NCI-H1930 (cell line): ENCODE data around the gene STAM2.
"Not testable (repeated sequence)": the region's sequence is repeated elsewhere in the genome, so short reads cannot be mapped to it uniquely, and the experiment has no call there.

ENCODE experiments used
- DNase-seq, 2 experiments: peaks; one replicate each; lab custom pipeline; 2025; lab: John Stamatoyannopoulos, UW

Gene STAM2

DNA sequence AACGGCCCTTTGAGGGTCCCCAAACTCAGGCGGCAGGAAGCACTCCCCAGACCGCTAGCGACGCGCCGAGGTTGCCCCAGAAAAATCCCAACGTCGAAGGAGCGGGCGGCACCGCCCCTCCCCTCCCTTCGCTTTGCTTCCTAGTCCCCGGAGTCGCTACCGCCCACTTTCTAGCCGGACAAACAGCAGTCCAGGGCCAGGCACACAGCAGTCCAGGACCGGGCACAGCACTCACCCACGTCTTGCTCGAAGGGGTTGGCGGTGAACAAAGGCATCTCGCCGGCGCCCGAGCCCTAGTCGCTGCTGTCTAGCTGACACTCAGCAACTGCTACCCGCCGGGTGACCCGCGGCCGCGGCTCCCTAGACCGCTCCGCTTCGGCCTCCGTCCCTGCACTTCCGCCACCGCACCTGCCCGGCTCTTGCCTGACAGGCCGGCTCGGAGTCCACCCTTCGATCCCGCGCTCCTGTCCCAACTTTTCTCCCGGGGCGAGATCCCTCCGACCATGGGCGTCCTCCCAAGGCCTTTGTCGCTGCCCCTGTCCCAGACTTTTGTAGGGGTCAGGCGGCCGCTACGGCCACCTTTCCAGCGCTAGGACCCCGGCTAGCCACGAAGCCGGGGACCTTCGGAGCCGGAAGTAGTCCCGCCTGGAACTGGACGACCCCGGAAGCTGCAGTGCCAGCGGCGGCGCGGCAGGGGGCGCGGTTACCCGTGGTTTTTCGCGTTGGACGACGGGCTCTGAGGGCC, at the start of gene STAM2:
TSS of gene STAM2 (minus strand) at position 396 of the 745 bp plus-strand sequence. CDS start at position 275, 121 bp downstream.
- DNase-seq = peak; percentile 80 to 86

- no peak for DNase-seq
Measured at GRCh38 chr2:152223977-152224376, 48.4 kb upstream of the STAM2 start.

- DNase-seq = no peak
Measured at GRCh38 chr2:152222975-152223637, 47.5 kb upstream of the STAM2 start.

DNA sequence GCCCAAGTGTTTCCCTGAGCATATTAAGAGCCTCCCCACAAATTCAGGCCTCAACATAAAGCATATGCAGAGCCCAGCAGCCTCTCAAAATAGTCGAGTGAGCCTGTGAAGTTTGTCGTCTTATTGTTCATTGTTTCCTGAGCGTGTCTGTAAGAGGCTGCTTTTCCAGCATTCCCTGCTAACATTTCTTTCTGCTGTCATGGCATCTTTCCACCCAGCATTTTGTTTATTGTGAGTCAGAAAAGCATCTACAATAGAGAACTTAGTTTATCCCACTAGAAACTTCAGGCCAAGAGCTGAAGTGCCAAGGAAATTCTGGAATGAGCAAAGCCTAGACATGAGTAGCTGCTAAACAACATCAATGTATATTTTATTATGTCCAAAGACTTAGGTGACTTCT, 46.3 kb upstream of the STAM2 start:
- no peak for DNase-seq

DNA sequence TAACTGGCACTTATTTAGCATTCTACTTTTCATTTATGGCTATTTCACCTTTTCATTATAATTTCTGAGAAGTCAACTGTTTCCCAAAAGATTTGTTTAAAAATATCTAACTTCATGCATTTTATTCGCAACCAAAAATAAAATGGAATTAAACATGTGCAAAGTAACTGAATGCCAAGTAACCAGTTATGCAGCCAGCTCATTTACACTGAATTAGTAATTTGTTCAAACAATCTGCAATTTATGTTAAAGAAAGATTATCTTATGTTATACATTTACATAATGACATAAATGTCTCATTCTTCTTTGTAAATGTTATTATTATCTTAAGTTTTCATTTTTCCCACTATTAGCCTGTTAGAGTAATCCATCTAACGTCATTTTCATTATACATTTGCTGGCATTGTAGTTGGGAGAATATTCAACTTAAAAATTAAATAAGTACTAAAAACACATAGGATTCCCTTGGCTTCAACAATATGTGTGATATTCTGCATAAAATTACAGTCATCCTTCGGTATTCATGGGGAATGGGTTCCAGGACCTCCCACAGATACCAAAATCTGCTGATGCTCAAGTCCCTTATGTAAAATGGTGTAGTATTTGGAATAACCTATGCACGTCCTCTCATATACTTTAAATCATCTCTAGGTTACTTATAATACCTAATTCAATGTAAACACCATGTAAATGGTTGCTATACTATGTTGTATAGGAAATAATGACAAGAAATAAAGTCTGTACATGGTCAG, 43.7 kb upstream of the STAM2 start:
- DNase-seq = no peak

DNA sequence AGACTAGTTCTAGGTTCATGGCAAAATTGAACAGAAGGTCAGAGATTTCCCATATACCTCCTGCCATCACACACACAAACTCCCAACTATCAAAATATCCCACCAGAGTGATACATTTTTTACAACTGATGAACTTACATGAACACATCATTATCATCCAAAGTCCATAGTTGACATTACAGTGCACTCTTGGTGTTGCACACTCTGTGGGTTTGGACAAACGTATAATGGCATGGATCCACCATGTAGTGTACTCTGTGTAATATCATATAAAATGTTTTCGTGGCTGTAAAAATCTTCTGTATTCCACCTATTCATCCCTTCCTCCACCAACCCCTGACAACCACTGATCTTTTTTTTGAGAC, 25.9 kb upstream of the STAM2 start:
- no peak for DNase-seq

- no peak for DNase-seq
Measured at GRCh38 chr2:152200565-152201465, 25.3 kb upstream of the STAM2 start.

DNA sequence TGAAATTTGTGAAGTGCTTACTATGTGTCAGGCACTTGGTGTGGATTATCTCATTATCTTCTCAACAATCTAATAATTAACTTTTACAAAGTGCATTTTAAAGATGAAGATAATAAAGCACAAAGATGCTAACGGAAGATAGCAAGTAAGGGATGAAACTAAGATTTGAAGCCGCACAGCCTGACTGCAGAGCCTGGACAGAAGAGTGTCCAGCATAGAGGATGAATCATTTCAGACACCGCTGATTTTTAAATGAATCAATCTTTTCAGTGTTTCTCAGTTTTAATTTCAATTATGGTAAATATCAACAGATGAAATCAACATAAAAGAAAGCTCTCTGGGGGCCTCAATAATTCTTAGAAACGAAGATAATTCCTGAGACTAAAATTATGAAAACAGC, 24.5 kb upstream of the STAM2 start:
- DNase-seq = no peak

DNA sequence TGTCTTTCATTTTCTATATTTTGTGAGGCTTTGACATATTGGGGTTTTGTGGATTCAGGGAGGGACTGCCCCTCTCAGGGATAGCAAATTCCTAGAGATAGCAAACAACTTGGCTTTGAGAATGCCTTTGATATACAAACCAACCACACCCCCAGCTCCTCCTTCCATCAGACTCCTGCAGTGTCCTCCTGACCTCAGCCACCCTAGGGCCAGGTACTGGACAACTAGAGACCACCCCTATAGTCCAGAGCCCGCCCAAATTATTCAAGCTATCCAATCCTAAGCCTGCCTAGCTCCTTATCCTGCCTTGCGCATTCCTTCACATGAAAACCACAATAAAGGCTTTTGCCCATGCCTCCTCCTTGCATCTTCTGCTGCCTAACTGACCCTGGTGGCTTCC, 22.9 kb upstream of the STAM2 start:
- DNase-seq = no peak

DNA sequence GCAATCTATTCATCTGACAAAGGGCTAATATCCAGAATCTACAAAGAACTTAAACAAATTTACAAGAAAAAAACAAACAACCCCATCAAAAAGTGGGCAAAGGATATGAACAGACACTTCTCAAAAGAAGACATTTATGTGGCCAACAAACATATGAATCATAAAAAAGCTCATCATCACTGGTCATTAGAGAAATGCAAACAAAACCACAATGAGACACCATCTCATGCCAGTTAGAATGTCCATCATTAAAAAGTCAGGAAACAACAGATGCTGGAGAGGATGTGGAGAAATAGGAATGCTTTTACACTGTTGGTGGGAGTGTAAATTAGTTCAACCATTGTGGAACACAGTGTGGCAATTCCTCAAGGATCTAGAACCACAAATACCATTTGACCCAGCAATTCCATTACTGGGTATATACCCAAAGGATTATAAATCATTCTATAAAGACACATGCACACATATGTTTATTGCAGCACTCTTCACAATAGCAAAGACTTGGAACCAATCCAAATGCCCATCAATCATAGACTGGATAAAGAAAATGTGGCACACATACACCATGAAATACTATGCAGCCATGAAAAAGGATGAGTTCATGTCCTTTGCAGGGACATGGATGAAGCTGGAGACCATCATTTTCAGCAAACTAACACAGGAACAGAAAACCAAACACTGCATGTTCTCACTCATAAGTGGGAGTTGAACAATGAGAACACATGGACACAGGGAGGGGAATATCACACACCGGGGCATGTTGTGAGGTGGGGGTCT, 22.1 kb upstream of the STAM2 start:
- not testable (repeated sequence) for DNase-seq

DNA sequence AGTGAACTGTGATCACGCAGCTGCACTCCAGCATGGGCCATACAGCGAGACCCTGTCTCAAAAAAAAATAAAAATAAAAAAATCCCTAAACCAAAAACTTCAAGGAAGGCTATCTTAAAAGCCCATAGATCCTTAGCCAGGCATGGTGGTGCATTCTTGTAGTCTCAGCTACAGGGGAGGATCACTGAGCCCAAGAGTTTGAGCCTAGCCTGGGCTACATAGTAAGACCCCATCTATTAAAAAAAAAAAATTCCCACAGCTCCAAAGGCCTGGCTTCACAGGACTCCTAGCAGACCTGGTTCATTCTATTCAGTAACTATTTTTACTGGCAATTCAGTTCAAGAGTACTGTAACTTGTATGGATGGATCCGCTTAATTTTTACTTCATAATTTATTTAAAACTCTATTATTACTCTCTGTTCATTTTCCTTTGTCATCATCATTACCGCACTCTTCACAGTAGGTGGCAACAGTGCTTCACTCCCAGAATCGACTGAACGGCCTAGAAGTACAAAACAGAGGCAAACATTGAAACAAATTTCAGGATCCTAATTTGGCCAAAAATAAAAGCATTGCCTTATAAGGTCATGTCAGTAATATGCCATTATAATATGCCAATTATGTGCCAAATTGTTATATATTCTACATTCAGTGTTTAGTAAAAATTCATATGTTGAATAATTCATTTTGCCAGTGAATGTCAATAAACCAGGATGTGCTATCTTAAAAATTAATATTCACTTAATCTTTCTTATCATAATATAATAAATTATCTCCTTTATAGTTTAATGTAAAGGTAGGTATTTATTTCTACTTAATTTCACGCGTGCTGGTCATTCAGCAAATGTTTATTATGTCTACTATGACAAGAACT, 14.3 kb upstream of the STAM2 start:
- peak in 1 of 2 experiments; percentile 12 for DNase-seq

- not testable (repeated sequence) for DNase-seq
Measured at GRCh38 chr2:152186808-152187207, 11.2 kb upstream of the STAM2 start.

GRCh38 chr2:152186262-152186661, 10.7 kb upstream of the STAM2 start:
- no peak for DNase-seq

DNA sequence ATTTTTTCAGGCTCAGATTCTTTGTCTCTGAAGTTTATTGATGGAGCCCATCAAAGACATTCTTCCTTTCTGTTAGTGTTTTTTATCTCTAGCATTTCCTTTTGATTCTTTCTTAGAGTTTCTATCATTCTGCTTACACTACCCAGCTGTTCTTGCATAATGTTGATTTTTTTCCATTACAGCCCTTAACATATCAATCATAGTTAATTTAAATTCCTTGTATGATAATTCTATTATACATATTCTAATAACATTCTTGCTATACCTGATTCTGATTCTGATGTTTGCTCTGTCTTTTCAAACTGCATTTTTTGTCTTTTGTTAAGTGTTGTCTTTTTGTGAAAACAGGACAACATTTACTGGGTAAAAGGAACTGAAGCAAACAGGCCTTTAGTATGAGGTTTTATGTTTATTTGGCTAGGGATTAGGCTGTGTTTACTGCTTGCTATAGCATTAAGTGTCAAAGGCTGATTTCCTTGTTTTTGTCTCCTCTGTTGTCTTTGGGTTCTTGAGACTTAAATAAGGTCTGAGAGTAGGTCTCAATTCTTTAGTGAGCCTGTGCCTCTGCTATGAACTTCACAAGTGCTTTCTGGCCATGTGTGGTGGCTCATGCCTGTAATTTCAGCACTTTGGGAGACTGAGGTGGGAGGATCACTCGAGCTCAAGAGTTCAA, 8.0 kb upstream of the STAM2 start:
- no peak for DNase-seq

- not testable (repeated sequence) for DNase-seq
Measured at GRCh38 chr2:152177667-152178066, 2.1 kb upstream of the STAM2 start.

DNA sequence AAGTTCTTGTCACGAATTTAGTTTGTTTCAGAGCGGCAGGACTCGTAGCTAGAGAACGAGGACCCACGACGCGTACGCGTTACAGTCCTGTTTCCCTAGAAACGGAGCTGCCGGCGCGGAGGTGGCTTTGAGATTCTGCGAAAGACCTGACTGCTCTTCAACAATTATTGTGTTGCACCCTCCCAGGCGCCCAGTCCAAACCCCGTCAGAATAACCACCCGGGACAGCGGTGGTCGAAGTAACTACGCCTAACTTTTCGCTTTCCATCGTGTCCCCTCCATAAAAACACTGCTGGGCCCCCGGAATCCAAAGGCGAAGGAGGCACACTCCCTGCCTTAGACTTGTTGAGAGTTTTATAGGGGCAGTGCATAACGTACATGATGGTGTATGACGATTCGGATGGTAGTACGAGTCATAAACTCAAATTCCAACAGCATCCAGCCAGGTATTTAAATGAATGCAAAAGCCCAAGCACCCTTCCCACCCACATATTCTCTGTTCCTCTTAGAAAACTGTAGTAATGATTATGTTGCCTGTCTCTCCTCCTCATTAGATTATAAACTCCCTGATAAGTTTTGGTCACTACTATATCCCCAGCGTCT, 651 bp upstream of the STAM2 start:
- no peak for DNase-seq

GRCh38 chr2:152175012-152175367, 573 bp downstream of the STAM2 start:
- no peak for DNase-seq

DNA sequence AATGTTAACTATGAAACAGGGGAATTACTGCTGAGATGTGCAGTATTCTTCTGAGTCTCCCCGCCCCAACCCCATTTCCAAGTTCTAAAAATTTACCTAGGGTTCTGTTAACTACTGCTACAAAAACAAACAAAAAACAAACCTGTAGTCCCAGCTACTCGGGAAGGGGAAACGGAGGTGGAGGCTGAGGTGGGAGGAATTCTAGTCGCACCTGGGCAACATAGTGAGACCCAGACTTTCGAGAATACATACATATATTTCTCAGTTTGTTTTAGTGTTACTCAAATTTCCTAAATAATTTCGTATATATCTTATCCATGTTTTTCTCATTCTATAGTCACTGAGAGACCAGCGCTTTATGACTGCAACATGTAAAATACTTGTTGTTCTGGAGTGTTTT, 989 bp downstream of the STAM2 start:
- no peak for DNase-seq

- no peak for DNase-seq
Measured at GRCh38 chr2:152173831-152174230, 1.7 kb downstream of the STAM2 start.
